SK-N-MC (cell line): Measurements from ENCODE around the gene BRD3OS.

Experiments
- EZH2 ChIP-seq: fragments of 200-600 bp; sonication (generic); IDR thresholded peaks from one replicate; pipeline ENCODE4 v1.6.1; 2017; ENCODE audit warnings: antibody characterized with exemption
- FOXP2 ChIP-seq: optimal IDR thresholded peaks from 2 replicates; pipeline ENCODE3; 2011; ENCODE audit warnings: mild to moderate bottlenecking, moderate library complexity; ENCODE audit not compliant: insufficient read depth; ENCODE audit errors: extremely low read length, control extremely low read depth
- POLR2AphosphoS5 ChIP-seq: IDR thresholded peaks from 2 replicates; pipeline ENCODE4 v1.6.1; 2012; ENCODE audit warnings: mild to moderate bottlenecking, low read depth, low read length, borderline replicate concordance

DNA sequence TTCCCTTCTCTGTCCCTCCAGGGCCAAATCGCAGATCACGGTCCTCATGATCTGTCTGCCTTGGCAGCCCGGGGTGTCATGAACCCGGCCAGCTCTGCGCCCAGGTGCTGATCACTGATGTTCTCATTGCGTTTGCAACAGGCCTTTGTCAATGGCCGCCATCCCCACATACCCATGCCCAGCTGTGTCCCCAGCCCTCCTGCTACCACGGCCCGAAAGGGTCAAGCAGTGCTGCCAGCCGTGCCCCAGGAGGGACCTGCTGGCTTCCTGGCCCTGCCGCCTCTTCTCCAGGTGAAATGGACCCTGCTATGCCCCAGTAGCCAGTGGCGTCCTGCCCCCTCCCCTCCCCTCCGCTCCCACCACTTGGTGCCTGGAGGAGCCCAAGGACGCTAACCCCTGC is 20.4 kb upstream of the BRD3OS start:
- TF ChIP-seq EZH2: no peak
- no peak for TF ChIP-seq POLR2AphosphoS5
- no peak for TF ChIP-seq FOXP2
